HCT116 (cell line): ENCODE results near the gene IMMP2L. TPM values are rescaled to one million over a fixed set of nuclear protein-coding genes. Genes with fewer than 3 reads are reported as not detected.

Experiments used
- ATAC-seq: fragments of 200-7000 bp; cut with Tn5 transposase; 2 replicates; pipeline ENCODE4 v1.9.1; 2020; ENCODE audit warnings: mild to moderate bottlenecking, moderate library complexity
- BruUV-seq: library from RNA; stranded (reverse); fragments of 400-500 nt; replicated peaks from 2 replicates; lab custom pipeline; 2021; lab: Mats Ljungman, UMichigan
- CTCF ChIA-PET: fragments of 300-600 bp; sonication (Branson Sonifier 250); formaldehyde crosslinking; loops from one replicate; lab custom pipeline; 2021; ENCODE audit warnings: antibody characterized with exemption; lab: Charles Lee
- POLR2A ChIA-PET: fragments of 300-600, 350-600 bp; sonication (Branson Sonifier 250); formaldehyde crosslinking; loops from one replicate; lab custom pipeline; 2021; ENCODE audit warnings: antibody characterized with exemption; lab: Charles Lee
- RAD21 ChIA-PET, 2 experiments: fragments of 300-600 bp; sonication (Branson Sonifier 250); formaldehyde crosslinking; loops; one replicate each; lab custom pipeline; 2023; ENCODE audit warnings: low total read pairs in 2 of 2; ENCODE audit not compliant: uncharacterized antibody in 2 of 2, unreplicated experiment in 2 of 2, low non-redundant PET in 1 of 2; lab: Charles Lee
- DNase-seq: peaks from one replicate; pipeline ENCODE4 v3.0.0-alpha.2; 2010; ENCODE audit warnings: low read depth, low spot score
- H2AFZ ChIP-seq: fragments of 200-600 bp; shearing (Covaris generic), sonication (generic); 2 replicates; pipeline ENCODE4 v1.6.1; 2017; ENCODE audit warnings: low read depth, mixed run types, mixed read lengths, antibody characterized with exemption, low read length; ENCODE audit not compliant: poor library complexity, severe bottlenecking
- H3K27ac ChIP-seq: 2 replicates; pipeline ENCODE4 v1.5.1; 2012; ENCODE audit warnings: low read depth, low read length
- H3K27me3 ChIP-seq: fragments of 200-600 bp; sonication (generic); 2 replicates; pipeline ENCODE4 v1.6.1; 2016; ENCODE audit warnings: mixed run types, low read length, mixed read lengths; ENCODE audit not compliant: insufficient read depth
- H3K36me3 ChIP-seq, 2 experiments: fragments of 200-500 bp in 1 of 2; fragments of 200-600 bp in 1 of 2; sonication (Bioruptor generic) in 1 of 2; sonication (generic) in 1 of 2; 2 replicates each; pipeline versions ENCODE4 v1.5.1 to v1.6.1; 2014 to 2016; ENCODE audit warnings: low read length in 2 of 2, inconsistent platforms in 1 of 2, mixed read lengths in 1 of 2, mixed run types in 1 of 2; ENCODE audit not compliant: insufficient read depth in 2 of 2, control insufficient read depth in 1 of 2
- H3K4me1 ChIP-seq, 2 experiments: fragments of 200-600 bp in 1 of 2; sonication (generic) in 1 of 2; 2 replicates each; pipeline versions ENCODE4 v1.5.1 to v1.6.1; 2012 to 2017; ENCODE audit warnings: low read length in 2 of 2, inconsistent platforms in 1 of 2, mild to moderate bottlenecking in 1 of 2, mixed read lengths in 1 of 2, mixed run types in 1 of 2, moderate library complexity in 1 of 2; ENCODE audit not compliant: insufficient read depth in 2 of 2, control insufficient read depth in 1 of 2
- H3K4me2 ChIP-seq: fragments of 200-600 bp; sonication (generic); 2 replicates; pipeline ENCODE4 v1.6.1; 2017; ENCODE audit warnings: mixed run types, low read length, mixed read lengths
- H3K4me3 ChIP-seq, 2 experiments: fragments of 200-600 bp in 1 of 2; sonication (generic) in 1 of 2; replicated peaks in 1 of 2; 2 replicates each; pipeline ENCODE4 v1.5.1; 2011 to 2016; ENCODE audit warnings: low read length in 2 of 2, control low read depth in 1 of 2, low read depth in 1 of 2, mild to moderate bottlenecking in 1 of 2, mixed read lengths in 1 of 2, mixed run types in 1 of 2
- H3K79me2 ChIP-seq: fragments of 200-600 bp; sonication (generic); 2 replicates; pipeline ENCODE4 v1.6.1; 2017; ENCODE audit warnings: mild to moderate bottlenecking, mixed run types, low read length, moderate library complexity, mixed read lengths; ENCODE audit not compliant: insufficient read depth
- H3K9ac ChIP-seq: fragments of 200-600 bp; sonication (generic); 2 replicates; pipeline ENCODE4 v1.6.1; 2016; ENCODE audit warnings: low read length, mixed read lengths
- H3K9me2 ChIP-seq: fragments of 200-600 bp; sonication (generic), shearing (Covaris generic); 2 replicates; pipeline ENCODE4 v1.6.1; 2017; ENCODE audit warnings: mixed run types, mild to moderate bottlenecking, moderate library complexity; ENCODE audit not compliant: insufficient read depth
- H3K9me3 ChIP-seq, 2 experiments: fragments of 200-500 bp in 1 of 2; fragments of 200-600 bp in 1 of 2; sonication (Bioruptor generic) in 1 of 2; sonication (generic) in 1 of 2; 2 replicates each; pipeline ENCODE4 v1.6.1; 2014 to 2017; ENCODE audit warnings: low read length in 2 of 2, mixed read lengths in 2 of 2, inconsistent platforms in 1 of 2, low read depth in 1 of 2, mild to moderate bottlenecking in 1 of 2, mixed run types in 1 of 2, moderate library complexity in 1 of 2; ENCODE audit not compliant: control insufficient read depth in 1 of 2, insufficient read depth in 1 of 2
- H4K20me1 ChIP-seq: fragments of 200-600 bp; sonication (generic), shearing (Covaris generic); 2 replicates; pipeline ENCODE4 v1.6.1; 2017; ENCODE audit warnings: mixed run types, mild to moderate bottlenecking, moderate library complexity; ENCODE audit not compliant: insufficient read depth
- CEBPB ChIP-seq: IDR thresholded peaks from 2 replicates; pipeline ENCODE4 v1.6.1; 2012; ENCODE audit warnings: low read depth
- EGR1 ChIP-seq: IDR thresholded peaks from 2 replicates; pipeline ENCODE4 v1.6.1; 2012; ENCODE audit warnings: low read depth
- ELF1 ChIP-seq: IDR thresholded peaks from 2 replicates; pipeline ENCODE4 v1.6.1; 2012; ENCODE audit warnings: low read depth, borderline replicate concordance
- EZH2phosphoT487 ChIP-seq: fragments of 200-600 bp; IDR thresholded peaks from 2 replicates; pipeline ENCODE4 v1.6.1; 2018; ENCODE audit warnings: antibody characterized with exemption, borderline replicate concordance
- FOSL1 ChIP-seq: IDR thresholded peaks from 2 replicates; pipeline ENCODE4 v1.6.1; 2012; ENCODE audit warnings: low read depth
- SIN3A ChIP-seq: IDR thresholded peaks from 2 replicates; pipeline ENCODE4 v1.6.1; 2012; ENCODE audit warnings: low read depth
- SP1 ChIP-seq: IDR thresholded peaks from 2 replicates; pipeline ENCODE4 v1.6.1; 2012; ENCODE audit warnings: low read depth
- SRF ChIP-seq: IDR thresholded peaks from 2 replicates; pipeline ENCODE4 v1.6.1; 2012; ENCODE audit warnings: low read depth
- ZNF274 ChIP-seq: fragments of 200-500 bp; sonication (Bioruptor generic); IDR thresholded peaks from 2 replicates; pipeline ENCODE4 v1.6.1; 2014; ENCODE audit warnings: mild to moderate bottlenecking, low read depth, low read length, inconsistent platforms
- intact Hi-C: fragments of 100-400 bp; cut with micrococcal nuclease; formaldehyde crosslinking; loops from 2 replicates; pipeline ENCODE4 v1.10.0; 2022
- total RNA-seq: library from RNA; stranded (reverse); gene quantifications from one replicate; pipeline ENCODE4 v1.2.1, GENCODE V29; 2021; ENCODE audit not compliant: unreplicated experiment
- TF ChIP-seq, protein P1 (sequence below): IDR thresholded peaks from 2 replicates; pipeline ENCODE4 v1.6.1; 2011; ENCODE audit warnings: mild to moderate bottlenecking, low read length, moderate library complexity; ENCODE audit not compliant: insufficient replicate concordance; ENCODE audit errors: extremely low read depth
- TF ChIP-seq, protein P2 (sequence below): IDR thresholded peaks from 2 replicates; pipeline ENCODE4 v1.6.1; 2012
- TF ChIP-seq, protein P3 (sequence below): IDR thresholded peaks from 2 replicates; pipeline ENCODE4 v1.6.1; 2012; ENCODE audit warnings: low read depth

The IMMP2L gene
- total RNA-seq, 1 experiment from 2014 or later, result 21.1 TPM

- ChIA-PET POLR2A (no interaction called here), RAD21 (no interaction called here), CTCF (no interaction called here)
- Histone ChIP-seq H3K4me3 (no peak overlapping the region), H3K4me1 (no peaks in the 10 kb centered on the region), H3K79me2 (no peaks in the 10 kb centered on the region), H3K9me2 (no peaks in the 10 kb centered on the region), H3K9ac (no peak overlapping the region), H3K36me3 (no peaks in the 10 kb centered on the region), H4K20me1 (no peaks in the 10 kb centered on the region), H3K9me3 (no peaks in the 10 kb centered on the region), H3K4me2 (no peak overlapping the region), H2AFZ (no peak overlapping the region), H3K27ac (no peak overlapping the region), H3K27me3 (no peaks in the 10 kb centered on the region)
- ATAC-seq, result no peak
- intact Hi-C loops, result no loop called here
- no TSS peak for BruUV-seq
- TF ChIP-seq SP1 (no peak), ELF1 (no peak), SRF (no peak), ZNF274 (no peak)
- TF ChIP-seq, protein P1, sequence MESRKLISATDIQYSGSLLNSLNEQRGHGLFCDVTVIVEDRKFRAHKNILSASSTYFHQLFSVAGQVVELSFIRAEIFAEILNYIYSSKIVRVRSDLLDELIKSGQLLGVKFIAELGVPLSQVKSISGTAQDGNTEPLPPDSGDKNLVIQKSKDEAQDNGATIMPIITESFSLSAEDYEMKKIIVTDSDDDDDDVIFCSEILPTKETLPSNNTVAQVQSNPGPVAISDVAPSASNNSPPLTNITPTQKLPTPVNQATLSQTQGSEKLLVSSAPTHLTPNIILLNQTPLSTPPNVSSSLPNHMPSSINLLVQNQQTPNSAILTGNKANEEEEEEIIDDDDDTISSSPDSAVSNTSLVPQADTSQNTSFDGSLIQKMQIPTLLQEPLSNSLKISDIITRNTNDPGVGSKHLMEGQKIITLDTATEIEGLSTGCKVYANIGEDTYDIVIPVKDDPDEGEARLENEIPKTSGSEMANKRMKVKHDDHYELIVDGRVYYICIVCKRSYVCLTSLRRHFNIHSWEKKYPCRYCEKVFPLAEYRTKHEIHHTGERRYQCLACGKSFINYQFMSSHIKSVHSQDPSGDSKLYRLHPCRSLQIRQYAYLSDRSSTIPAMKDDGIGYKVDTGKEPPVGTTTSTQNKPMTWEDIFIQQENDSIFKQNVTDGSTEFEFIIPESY, result no peak
- no peak for DNase-seq
These were observed 152.4 kb downstream of the IMMP2L start for GRCh38 chr7:111409714-111410422.

GRCh38 chr7:111408724-111409123 lies 153.6 kb downstream of the IMMP2L start:
- POLR2A ChIA-PET, result no interaction called here
- BruUV-seq, result no TSS peak
- no peak for ATAC-seq
- RAD21 ChIA-PET, result no interaction called here
- Histone ChIP-seq H3K9ac (no peak overlapping the region), H3K4me2 (no peak overlapping the region), H3K27me3 (no peaks in the 10 kb centered on the region), H2AFZ (no peak overlapping the region), H3K79me2 (no peaks in the 10 kb centered on the region), H3K36me3 (no peaks in the 10 kb centered on the region), H3K4me3 (no peak overlapping the region), H3K27ac (no peak overlapping the region), H4K20me1 (no peaks in the 10 kb centered on the region), H3K9me3 (no peaks in the 10 kb centered on the region), H3K4me1 (no peaks in the 10 kb centered on the region), H3K9me2 (no peaks in the 10 kb centered on the region)
- CTCF ChIA-PET, result no interaction called here
- DNase-seq, result no peak
- intact Hi-C loops, result no loop called here
- TF ChIP-seq, protein P2, sequence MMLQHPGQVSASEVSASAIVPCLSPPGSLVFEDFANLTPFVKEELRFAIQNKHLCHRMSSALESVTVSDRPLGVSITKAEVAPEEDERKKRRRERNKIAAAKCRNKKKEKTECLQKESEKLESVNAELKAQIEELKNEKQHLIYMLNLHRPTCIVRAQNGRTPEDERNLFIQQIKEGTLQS, result no peak
- TF ChIP-seq, protein P3, sequence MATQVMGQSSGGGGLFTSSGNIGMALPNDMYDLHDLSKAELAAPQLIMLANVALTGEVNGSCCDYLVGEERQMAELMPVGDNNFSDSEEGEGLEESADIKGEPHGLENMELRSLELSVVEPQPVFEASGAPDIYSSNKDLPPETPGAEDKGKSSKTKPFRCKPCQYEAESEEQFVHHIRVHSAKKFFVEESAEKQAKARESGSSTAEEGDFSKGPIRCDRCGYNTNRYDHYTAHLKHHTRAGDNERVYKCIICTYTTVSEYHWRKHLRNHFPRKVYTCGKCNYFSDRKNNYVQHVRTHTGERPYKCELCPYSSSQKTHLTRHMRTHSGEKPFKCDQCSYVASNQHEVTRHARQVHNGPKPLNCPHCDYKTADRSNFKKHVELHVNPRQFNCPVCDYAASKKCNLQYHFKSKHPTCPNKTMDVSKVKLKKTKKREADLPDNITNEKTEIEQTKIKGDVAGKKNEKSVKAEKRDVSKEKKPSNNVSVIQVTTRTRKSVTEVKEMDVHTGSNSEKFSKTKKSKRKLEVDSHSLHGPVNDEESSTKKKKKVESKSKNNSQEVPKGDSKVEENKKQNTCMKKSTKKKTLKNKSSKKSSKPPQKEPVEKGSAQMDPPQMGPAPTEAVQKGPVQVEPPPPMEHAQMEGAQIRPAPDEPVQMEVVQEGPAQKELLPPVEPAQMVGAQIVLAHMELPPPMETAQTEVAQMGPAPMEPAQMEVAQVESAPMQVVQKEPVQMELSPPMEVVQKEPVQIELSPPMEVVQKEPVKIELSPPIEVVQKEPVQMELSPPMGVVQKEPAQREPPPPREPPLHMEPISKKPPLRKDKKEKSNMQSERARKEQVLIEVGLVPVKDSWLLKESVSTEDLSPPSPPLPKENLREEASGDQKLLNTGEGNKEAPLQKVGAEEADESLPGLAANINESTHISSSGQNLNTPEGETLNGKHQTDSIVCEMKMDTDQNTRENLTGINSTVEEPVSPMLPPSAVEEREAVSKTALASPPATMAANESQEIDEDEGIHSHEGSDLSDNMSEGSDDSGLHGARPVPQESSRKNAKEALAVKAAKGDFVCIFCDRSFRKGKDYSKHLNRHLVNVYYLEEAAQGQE, result no peak
- TF ChIP-seq EGR1, result no peak
- no peak for TF ChIP-seq FOSL1
- no peak for TF ChIP-seq SIN3A
- no peak for TF ChIP-seq EZH2phosphoT487
- TF ChIP-seq CEBPB, result no peak
- TF ChIP-seq, protein P1, result no peak
